ENCODE results near the gene IGFL3.

The IGFL3 gene

GRCh38 chr19:46137915-46138473 is 13.5 kb upstream of the IGFL3 start:
- no peaks in the 10 kb centered on the region for H3K9me3 ChIP-seq (ENCODE audit: control insufficient read depth, insufficient read depth, low read length)
- H3F3A ChIP-seq (ENCODE audit: control insufficient read depth, insufficient read depth): no peaks in the 10 kb centered on the region
- no peak overlapping the region for H3K4me3 ChIP-seq (ENCODE audit: low read length)
- TF ChIP-seq CTCF (IDR thresholded peaks at IDR 0.05; ENCODE audit: low read depth, low read length, poor library complexity, severe bottlenecking): no peak
- no peak for TF ChIP-seq EZH2phosphoT487 (IDR thresholded peaks at IDR 0.05; ENCODE audit: borderline replicate concordance, low read length)
- H3K4me2 ChIP-seq (ENCODE audit: low read length): no peak overlapping the region
- H3K4me1 ChIP-seq (ENCODE audit: control insufficient read depth, low read length): no peaks in the 10 kb centered on the region
- H4K20me1 ChIP-seq (ENCODE audit: control insufficient read depth, insufficient read depth, low read depth, low read length): no peaks in the 10 kb centered on the region
- no peaks in the 10 kb centered on the region for H3K79me2 ChIP-seq (ENCODE audit: control insufficient read depth, low read length)
- H3K27me3 ChIP-seq (ENCODE audit: control insufficient read depth, low read length): peaks cover 3% of the 10 kb centered on the region
- no peaks in the 10 kb centered on the region for H3K36me3 ChIP-seq (ENCODE audit: control insufficient read depth, low read length)
- H3K9me2 ChIP-seq (replicated peaks; ENCODE audit: control insufficient read depth, low read length): no peaks in the 10 kb centered on the region
- no peak overlapping the region for H3K27ac ChIP-seq (ENCODE audit: low read depth, low read length)

- H4K20me1 ChIP-seq (ENCODE audit: control insufficient read depth, insufficient read depth, low read depth, low read length): no peaks in the 10 kb centered on the region
- H3K27me3 ChIP-seq (ENCODE audit: control insufficient read depth, low read length): peaks cover 11% of the 10 kb centered on the region
- TF ChIP-seq EZH2phosphoT487 (IDR thresholded peaks at IDR 0.05; ENCODE audit: borderline replicate concordance, low read length) (no peak), CTCF (IDR thresholded peaks at IDR 0.05; ENCODE audit: low read depth, low read length, poor library complexity, severe bottlenecking) (no peak)
- H3K9me2 ChIP-seq (replicated peaks; ENCODE audit: control insufficient read depth, low read length): no peaks in the 10 kb centered on the region
- no peaks in the 10 kb centered on the region for H3F3A ChIP-seq (ENCODE audit: control insufficient read depth, insufficient read depth)
- no peaks in the 10 kb centered on the region for H3K9me3 ChIP-seq (ENCODE audit: control insufficient read depth, insufficient read depth, low read length)
- H3K79me2 ChIP-seq (ENCODE audit: control insufficient read depth, low read length): no peaks in the 10 kb centered on the region
- H3K27ac ChIP-seq (ENCODE audit: low read depth, low read length): no peak overlapping the region
- H3K36me3 ChIP-seq (ENCODE audit: control insufficient read depth, low read length): no peaks in the 10 kb centered on the region
- H3K4me1 ChIP-seq (ENCODE audit: control insufficient read depth, low read length): no peaks in the 10 kb centered on the region
- no peak overlapping the region for H3K4me2 ChIP-seq (ENCODE audit: low read length)
- H3K4me3 ChIP-seq (ENCODE audit: low read length): no peak overlapping the region
Observed at GRCh38 chr19:46134527-46134926, 10.0 kb upstream of the IGFL3 start.

GRCh38 chr19:46133777-46134241 is 9.3 kb upstream of the IGFL3 start:
- no peak overlapping the region for H3K27ac ChIP-seq (ENCODE audit: low read depth, low read length)
- no peaks in the 10 kb centered on the region for H3K79me2 ChIP-seq (ENCODE audit: control insufficient read depth, low read length)
- H3K4me3 ChIP-seq (ENCODE audit: low read length): no peak overlapping the region
- no peaks in the 10 kb centered on the region for H3K9me3 ChIP-seq (ENCODE audit: control insufficient read depth, insufficient read depth, low read length)
- no peaks in the 10 kb centered on the region for H3K36me3 ChIP-seq (ENCODE audit: control insufficient read depth, low read length)
- H3K4me2 ChIP-seq (ENCODE audit: low read length): no peak overlapping the region
- no peak for TF ChIP-seq CTCF (IDR thresholded peaks at IDR 0.05; ENCODE audit: low read depth, low read length, poor library complexity, severe bottlenecking)
- no peak for TF ChIP-seq EZH2phosphoT487 (IDR thresholded peaks at IDR 0.05; ENCODE audit: borderline replicate concordance, low read length)
- no peaks in the 10 kb centered on the region for H3K9me2 ChIP-seq (replicated peaks; ENCODE audit: control insufficient read depth, low read length)
- H4K20me1 ChIP-seq (ENCODE audit: control insufficient read depth, insufficient read depth, low read depth, low read length): no peaks in the 10 kb centered on the region
- H3K4me1 ChIP-seq (ENCODE audit: control insufficient read depth, low read length): no peaks in the 10 kb centered on the region
- peaks cover 12% of the 10 kb centered on the region for H3K27me3 ChIP-seq (ENCODE audit: control insufficient read depth, low read length)
- no peaks in the 10 kb centered on the region for H3F3A ChIP-seq (ENCODE audit: control insufficient read depth, insufficient read depth)
